Neural cell (in vitro differentiated cells): Measurements from ENCODE around the gene PEMT. TPM values are rescaled to one million over a fixed set of nuclear protein-coding genes. Genes with fewer than 3 reads are reported as not detected.

ENCODE experiments used
- H2AFZ ChIP-seq: fragments of 200-600, 300-800 bp; sonication (generic), shearing (Covaris generic); 2 replicates; pipeline ENCODE4 v1.6.0; 2014; ENCODE audit warnings: low read depth, mild to moderate bottlenecking, antibody characterized with exemption, low read length, moderate library complexity
- H3F3A ChIP-seq: fragments of 200-600 bp; shearing (Covaris generic); 2 replicates; pipeline ENCODE4 v1.6.1; 2016; ENCODE audit warnings: mild to moderate bottlenecking, moderate library complexity, mixed read lengths, antibody characterized with exemption, low read length; ENCODE audit not compliant: insufficient read depth, poor library complexity, severe bottlenecking
- H3K27ac ChIP-seq: fragments of 200-600, 300-800 bp; sonication (generic), shearing (Covaris generic); 2 replicates; pipeline ENCODE4 v1.5.1; 2014; ENCODE audit warnings: mild to moderate bottlenecking, low read length, moderate library complexity
- H3K27me3 ChIP-seq: fragments of 300-800, 200-600 bp; sonication (generic), shearing (Covaris generic); 2 replicates; pipeline ENCODE4 v1.6.0; 2014; ENCODE audit warnings: mild to moderate bottlenecking, low read depth, low read length, moderate library complexity; ENCODE audit not compliant: insufficient read depth
- H3K36me3 ChIP-seq: fragments of 300-800, 200-600 bp; sonication (generic), shearing (Covaris generic); 2 replicates; pipeline ENCODE4 v1.5.1; 2014; ENCODE audit warnings: mild to moderate bottlenecking, antibody characterized with exemption, low read length, moderate library complexity; ENCODE audit not compliant: insufficient read depth
- H3K4me2 ChIP-seq: fragments of 300-800, 200-600 bp; sonication (generic), shearing (Covaris generic); 2 replicates; pipeline ENCODE4 v1.6.0; 2014; ENCODE audit warnings: mild to moderate bottlenecking, low read length
- H3K4me3 ChIP-seq: fragments of 300-800, 200-600 bp; sonication (generic), shearing (Covaris generic); 2 replicates; pipeline ENCODE4 v1.5.1; 2014; ENCODE audit warnings: mild to moderate bottlenecking, low read length, moderate library complexity
- H3K79me2 ChIP-seq: fragments of 200-600 bp; shearing (Covaris generic); replicated peaks from 2 replicates; pipeline ENCODE4 v1.6.0; 2014; ENCODE audit warnings: mild to moderate bottlenecking, low read length, moderate library complexity; ENCODE audit not compliant: insufficient read depth
- H3K9ac ChIP-seq: fragments of 300-800, 200-600 bp; sonication (generic), shearing (Covaris generic); 2 replicates; pipeline ENCODE4 v1.6.1; 2016; ENCODE audit warnings: mild to moderate bottlenecking, low read length, mixed read lengths
- H3K9me2 ChIP-seq: fragments of 200-600 bp; shearing (Covaris generic); 2 replicates; pipeline ENCODE4 v1.6.1; 2016; ENCODE audit warnings: mild to moderate bottlenecking, low read length, mixed read lengths; ENCODE audit not compliant: insufficient read depth
- H3K9me3 ChIP-seq: fragments of 200-600, 300-800 bp; sonication (generic), shearing (Covaris generic); 2 replicates; pipeline ENCODE4 v1.6.1; 2016; ENCODE audit warnings: mild to moderate bottlenecking, mixed run types, low read length, moderate library complexity, mixed read lengths
- H4K20me1 ChIP-seq: fragments of 200-600 bp; shearing (Covaris generic); 2 replicates; pipeline ENCODE4 v1.6.1; 2016; ENCODE audit warnings: mild to moderate bottlenecking, mixed run types; ENCODE audit not compliant: insufficient read depth
- CTCF ChIP-seq: fragments of 450-650 bp; IDR thresholded peaks from 2 replicates; pipeline ENCODE4 v1.5.1; 2014; ENCODE audit warnings: antibody characterized with exemption, mild to moderate bottlenecking, moderate library complexity; ENCODE audit not compliant: poor library complexity, severe bottlenecking
- EP300 ChIP-seq: fragments of 450-650 bp; conservative IDR thresholded peaks from 2 replicates; pipeline ENCODE4 v1.6.1; 2014; ENCODE audit warnings: antibody characterized with exemption, mild to moderate bottlenecking, moderate library complexity; ENCODE audit not compliant: poor library complexity, severe bottlenecking
- EZH2 ChIP-seq: fragments of 200-600, 300-800 bp; shearing (Covaris generic), sonication (generic); IDR thresholded peaks from 2 replicates; pipeline ENCODE4 v1.6.1; 2014; ENCODE audit warnings: antibody characterized with exemption, low read length, borderline replicate concordance, mild to moderate bottlenecking; ENCODE audit not compliant: insufficient read depth, poor library complexity, severe bottlenecking
- MXI1 ChIP-seq: fragments of 450-650 bp; conservative IDR thresholded peaks from 2 replicates; pipeline ENCODE4 v1.6.1; 2014; ENCODE audit warnings: antibody characterized with exemption, mild to moderate bottlenecking; ENCODE audit not compliant: poor library complexity, severe bottlenecking
- POLR2AphosphoS5 ChIP-seq: IDR thresholded peaks from 2 replicates; pipeline ENCODE4 v1.6.1; 2012
- RAD21 ChIP-seq: fragments of 450-650 bp; conservative IDR thresholded peaks from 2 replicates; pipeline ENCODE4 v1.6.1; 2014; ENCODE audit warnings: antibody characterized with exemption, mild to moderate bottlenecking, moderate library complexity
- REST ChIP-seq: IDR thresholded peaks from 2 replicates; pipeline ENCODE4 v1.6.1; 2012; ENCODE audit warnings: borderline replicate concordance
- SMC3 ChIP-seq: fragments of 450-650 bp; conservative IDR thresholded peaks from 2 replicates; pipeline ENCODE4 v1.6.1; 2014; ENCODE audit warnings: antibody characterized with exemption, mild to moderate bottlenecking, moderate library complexity; ENCODE audit not compliant: poor library complexity
- TAF1 ChIP-seq: IDR thresholded peaks from 2 replicates; pipeline ENCODE4 v1.6.1; 2012; ENCODE audit warnings: low read depth
- polyA plus RNA-seq: library from polyadenylated mRNA; depleted of rRNA; stranded (reverse); fragments of >200 nt; gene quantifications from 2 replicates; pipeline ENCODE4 v1.2.3, GENCODE V29; 2014

PEMT gene
- polyA plus RNA-seq, 1 donor from 2014 or later, result 71.7 TPM

GRCh38 chr17:17564323-17564722, 27.2 kb downstream of the PEMT start:
- H3K9me2 ChIP-seq, result no peaks in the 10 kb centered on the region
- no peak overlapping the region for H3K4me3 ChIP-seq
- TF ChIP-seq TAF1 (no peak), POLR2AphosphoS5 (no peak), EZH2 (no peak), RAD21 (no peak), SMC3 (no peak), MXI1 (no peak), REST (no peak), EP300 (no peak), CTCF (no peak)
- H4K20me1 ChIP-seq, result no peaks in the 10 kb centered on the region
- H3K9ac ChIP-seq, result no peak overlapping the region
- H3K27me3 ChIP-seq, result no peaks in the 10 kb centered on the region
- no peak overlapping the region for H2AFZ ChIP-seq
- no peak overlapping the region for H3K27ac ChIP-seq
- H3F3A ChIP-seq, result no peaks in the 10 kb centered on the region
- no peaks in the 10 kb centered on the region for H3K36me3 ChIP-seq
- H3K4me2 ChIP-seq, result no peak overlapping the region
- H3K9me3 ChIP-seq, result no peaks in the 10 kb centered on the region
- H3K79me2 ChIP-seq, result no peaks in the 10 kb centered on the region

- H4K20me1 ChIP-seq, result no peaks in the 10 kb centered on the region
- H3K36me3 ChIP-seq, result no peaks in the 10 kb centered on the region
These were observed 28.0 kb downstream of the PEMT start for GRCh38 chr17:17563530-17563929.

More at GRCh38 chr17:17563530-17563929, 28.0 kb downstream of the PEMT start:
- H3K9me3 ChIP-seq, result no peaks in the 10 kb centered on the region
- no peak overlapping the region for H3K27ac ChIP-seq
- no peak overlapping the region for H3K9ac ChIP-seq
- H3K4me2 ChIP-seq, result no peak overlapping the region
- TF ChIP-seq CTCF (no peak), TAF1 (no peak), EP300 (no peak), MXI1 (no peak), REST (no peak), POLR2AphosphoS5 (no peak)
- no peak overlapping the region for H3K4me3 ChIP-seq
- no peaks in the 10 kb centered on the region for H3K79me2 ChIP-seq
- no peaks in the 10 kb centered on the region for H3K9me2 ChIP-seq
- H2AFZ ChIP-seq, result no peak overlapping the region
- H3F3A ChIP-seq, result no peaks in the 10 kb centered on the region
- H3K27me3 ChIP-seq, result no peaks in the 10 kb centered on the region
